GM19351 (cell line): ENCODE data around the gene LRRC8B.

Experiments
- ATAC-seq: cut with Tn5 transposase; IDR thresholded peaks from one replicate; pipeline ENCODE4 v1.9.1; 2021; ENCODE audit warnings: mild to moderate bottlenecking, moderate library complexity; ENCODE audit not compliant: unreplicated experiment

The LRRC8B gene

DNA sequence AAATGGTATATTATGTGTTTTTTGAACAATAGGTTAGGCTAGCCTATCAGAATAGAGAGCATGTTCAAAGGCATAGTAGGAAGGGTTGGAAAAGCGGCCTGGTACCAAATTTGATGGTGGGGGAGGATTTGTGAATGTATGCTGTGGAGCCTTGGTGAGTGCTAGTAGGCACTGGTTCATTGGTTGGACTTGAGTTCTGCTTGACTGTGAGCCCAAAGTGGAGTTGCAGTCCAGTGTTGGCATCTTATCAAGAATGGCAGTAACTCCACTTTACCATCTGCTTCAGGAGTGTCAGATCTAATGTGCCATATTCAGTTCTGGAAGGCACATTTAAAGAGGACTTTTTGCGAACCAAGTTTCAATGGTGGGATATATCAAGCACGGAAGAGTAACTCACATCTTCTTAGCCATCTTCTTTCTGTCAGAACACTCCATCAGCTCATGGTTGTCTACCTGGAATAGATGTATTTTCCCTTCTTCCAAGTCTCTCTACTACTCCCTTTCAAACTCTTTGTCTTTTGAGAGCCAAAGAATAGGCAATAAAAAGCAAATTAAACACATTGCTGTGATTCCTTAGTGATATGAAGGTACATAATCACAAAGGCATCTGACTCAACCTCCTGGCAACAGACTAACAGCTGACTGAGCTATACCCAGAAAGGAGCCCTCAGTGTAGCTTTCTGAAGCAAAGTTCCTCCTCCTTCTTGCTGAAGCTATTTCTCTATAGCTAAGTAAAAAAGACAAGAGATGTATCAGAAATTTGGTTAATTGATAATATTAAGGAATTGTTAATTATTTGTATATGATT is 21.7 kb downstream of the LRRC8B start:
- no peak for ATAC-seq

DNA sequence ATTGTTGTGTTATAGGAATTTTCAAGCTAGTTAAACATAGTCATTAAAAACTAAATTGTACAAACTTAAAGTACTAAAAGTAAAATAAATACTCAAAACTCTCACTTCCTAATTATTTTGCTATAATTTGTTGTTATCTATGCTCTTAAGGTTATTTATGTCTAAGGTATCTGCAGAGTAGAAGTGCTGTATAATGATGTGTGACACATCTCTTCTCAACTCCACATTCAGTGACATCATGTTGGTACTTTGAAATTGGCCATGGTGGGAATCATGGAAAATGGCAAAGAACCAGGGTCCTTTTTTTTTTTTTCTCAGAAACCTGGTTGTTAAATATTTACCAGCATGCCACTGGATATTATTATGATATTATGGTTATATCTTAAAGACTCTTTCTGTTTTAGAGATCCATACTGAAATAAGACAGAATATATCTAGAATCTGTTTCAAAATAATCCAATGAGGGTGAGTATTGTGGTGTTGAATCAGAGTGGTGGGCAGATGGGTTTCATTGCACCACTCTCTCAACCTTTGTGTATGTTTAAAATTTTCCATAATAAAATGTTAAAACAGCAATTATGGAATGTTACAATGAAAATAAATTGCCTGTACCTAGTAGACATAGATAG is 22.4 kb downstream of the LRRC8B start:
- ATAC-seq: no peak

- no peak for ATAC-seq
Measured at GRCh38 chr1:89547563-89548116, 23.0 kb downstream of the LRRC8B start.

GRCh38 chr1:89548122-89548857 is 23.7 kb downstream of the LRRC8B start:
- ATAC-seq: no peak

DNA sequence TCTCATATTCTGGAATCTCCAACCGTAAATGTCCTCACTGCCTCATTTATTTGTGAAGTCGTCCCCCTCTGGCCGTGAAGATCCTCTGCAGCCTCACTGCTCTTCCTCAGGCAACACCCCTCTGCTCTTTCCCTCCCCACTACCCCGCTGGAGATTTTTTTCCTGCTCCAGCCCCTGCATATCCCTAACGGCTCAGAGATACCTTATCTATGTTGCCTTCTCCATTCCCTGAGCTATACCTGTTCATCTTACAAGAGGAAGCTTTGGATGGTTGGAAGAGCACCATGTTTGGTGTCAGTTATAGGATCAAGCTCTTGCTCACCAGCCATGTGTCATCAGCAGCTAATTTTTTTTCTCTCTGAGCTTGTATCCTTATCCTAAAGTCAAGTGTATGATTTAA is 26.4 kb downstream of the LRRC8B start:
- ATAC-seq: no peak

GRCh38 chr1:89552471-89553081 is 27.9 kb downstream of the LRRC8B start:
- ATAC-seq: peak; percentile 87

DNA sequence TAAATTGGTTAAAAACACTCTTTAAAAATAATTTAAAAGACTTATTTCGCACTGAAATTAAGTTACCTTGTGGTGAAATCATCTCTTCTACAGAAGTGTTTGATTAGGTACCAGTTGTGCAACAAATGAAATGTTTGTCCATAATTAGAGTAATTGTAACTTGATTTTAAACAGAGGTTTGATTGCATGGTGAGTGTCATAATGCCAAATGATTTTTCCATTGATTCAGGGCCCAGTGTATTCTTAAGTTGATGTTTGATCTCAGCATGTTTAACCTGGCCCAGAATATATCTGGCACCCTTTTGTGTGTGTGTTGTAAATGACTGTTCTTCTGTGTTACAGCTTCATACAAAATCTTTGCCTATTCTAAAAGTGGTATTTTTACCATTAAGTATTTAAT is 28.5 kb downstream of the LRRC8B start:
- no peak for ATAC-seq

GRCh38 chr1:89555550-89555949 is 30.9 kb downstream of the LRRC8B start:
- ATAC-seq: no peak

- ATAC-seq: no peak
Measured at GRCh38 chr1:89556726-89557444, 32.3 kb downstream of the LRRC8B start.

DNA sequence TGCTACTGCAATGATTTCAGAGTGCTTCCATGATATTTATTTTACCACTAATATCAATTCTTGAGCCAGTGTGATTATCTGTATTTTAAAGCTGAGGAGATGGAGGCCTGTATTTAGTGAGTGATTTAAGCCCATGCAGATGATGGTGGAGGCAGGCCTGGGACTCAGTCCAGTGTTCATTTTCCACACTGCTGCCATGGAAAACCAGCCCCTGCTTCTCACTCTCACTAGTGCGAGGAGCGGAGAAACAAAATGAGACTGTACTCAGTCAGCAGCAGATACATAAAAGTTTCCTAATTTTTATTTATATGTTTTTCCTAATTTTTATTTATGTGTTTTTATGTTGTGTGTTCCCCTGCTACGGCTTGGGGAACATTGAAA is 32.8 kb downstream of the LRRC8B start:
- no peak for ATAC-seq

DNA sequence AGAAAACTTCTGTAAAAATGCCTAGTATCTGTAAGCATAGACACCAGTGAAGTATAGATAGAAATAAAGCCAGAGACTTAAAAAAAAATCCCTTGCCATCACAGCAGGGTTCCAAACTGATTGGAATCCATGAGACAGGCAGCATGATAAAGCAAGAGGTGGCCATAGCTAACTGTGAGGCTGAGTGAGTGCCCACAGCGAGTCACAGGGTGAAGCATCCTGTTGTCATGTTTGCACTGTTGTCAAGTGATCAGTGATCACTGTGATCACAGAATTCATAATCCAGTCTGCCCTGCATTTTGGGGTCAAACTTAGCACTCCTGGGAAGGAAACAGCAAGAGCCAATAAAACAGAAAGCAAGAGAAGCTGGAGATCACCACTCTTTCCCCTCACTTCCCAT is 33.3 kb downstream of the LRRC8B start:
- no peak for ATAC-seq

DNA sequence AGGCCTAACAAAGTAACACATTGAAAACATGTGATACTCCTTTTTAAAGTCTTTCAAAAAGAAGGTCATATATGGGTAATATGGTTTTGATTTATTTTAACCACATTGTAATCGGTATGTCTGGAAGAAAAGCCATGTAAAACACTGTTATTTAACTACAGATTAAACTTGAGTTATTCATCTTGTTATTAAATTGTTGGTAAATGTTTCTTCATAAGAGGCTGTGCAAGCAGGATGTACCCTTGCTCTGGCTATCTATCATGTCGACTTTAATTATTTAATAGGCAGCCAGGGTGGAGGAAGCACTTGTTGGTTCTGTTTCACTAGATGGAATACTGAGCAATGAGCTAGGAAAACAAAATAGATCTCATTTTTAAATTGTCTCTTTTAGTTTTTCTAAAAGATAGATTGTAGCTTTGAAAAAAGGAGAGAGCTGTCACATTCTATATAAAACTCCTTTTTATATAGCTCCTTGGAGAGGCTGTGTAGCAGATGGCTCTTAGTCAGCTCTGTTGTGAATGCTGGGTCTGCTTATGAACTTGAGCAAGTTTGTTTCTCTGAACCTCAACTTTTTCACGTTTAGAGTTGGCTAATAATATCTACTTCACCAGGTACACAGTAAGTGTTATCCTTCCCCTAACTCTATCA is 39.5 kb downstream of the LRRC8B start:
- no peak for ATAC-seq

GRCh38 chr1:89565521-89565920 is 40.9 kb downstream of the LRRC8B start:
- no peak for ATAC-seq

DNA sequence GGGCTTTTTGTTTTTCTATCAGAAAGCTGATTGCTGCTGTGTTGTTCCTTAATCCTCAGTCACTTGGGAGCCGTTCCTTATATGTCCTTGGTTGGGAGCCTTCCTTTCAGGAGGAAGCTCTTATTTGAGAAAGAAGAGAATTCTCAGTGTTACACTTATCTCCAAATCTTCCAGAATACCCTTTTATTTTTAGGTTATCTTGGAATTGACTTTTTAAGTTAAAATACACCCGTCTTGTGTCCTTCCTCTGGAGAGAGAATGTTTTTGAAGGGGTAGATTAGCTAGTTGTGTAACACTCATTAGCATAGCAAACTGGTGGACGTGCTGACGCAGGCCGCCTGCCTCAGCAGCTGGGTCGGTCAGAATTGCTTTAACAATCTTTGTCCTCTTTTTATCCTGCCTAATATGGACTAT is 42.1 kb downstream of the LRRC8B start:
- no peak for ATAC-seq

GRCh38 chr1:89567797-89568196 is 43.2 kb downstream of the LRRC8B start:
- no peak for ATAC-seq

GRCh38 chr1:89573410-89573809 is 48.8 kb downstream of the LRRC8B start:
- no peak for ATAC-seq

DNA sequence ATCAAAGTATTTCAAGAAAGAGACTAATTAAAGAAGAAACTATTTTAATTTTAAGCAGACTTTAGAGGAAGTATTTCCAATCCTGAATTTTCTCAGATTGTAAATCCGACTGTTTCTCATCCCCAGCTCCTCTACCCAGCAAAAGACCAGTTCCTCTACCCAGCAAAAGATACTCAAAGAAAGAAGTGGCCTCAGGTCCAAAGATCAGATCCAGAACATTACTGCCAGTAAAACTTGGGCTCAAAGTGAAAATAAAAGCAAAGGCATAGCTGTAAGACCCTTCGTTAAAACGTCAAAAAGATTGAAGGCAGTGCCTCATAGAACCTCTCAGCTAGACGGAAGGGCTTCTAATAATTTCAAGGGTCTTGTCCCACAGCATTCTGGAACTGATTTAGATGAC is 50.0 kb downstream of the LRRC8B start:
- no peak for ATAC-seq

DNA sequence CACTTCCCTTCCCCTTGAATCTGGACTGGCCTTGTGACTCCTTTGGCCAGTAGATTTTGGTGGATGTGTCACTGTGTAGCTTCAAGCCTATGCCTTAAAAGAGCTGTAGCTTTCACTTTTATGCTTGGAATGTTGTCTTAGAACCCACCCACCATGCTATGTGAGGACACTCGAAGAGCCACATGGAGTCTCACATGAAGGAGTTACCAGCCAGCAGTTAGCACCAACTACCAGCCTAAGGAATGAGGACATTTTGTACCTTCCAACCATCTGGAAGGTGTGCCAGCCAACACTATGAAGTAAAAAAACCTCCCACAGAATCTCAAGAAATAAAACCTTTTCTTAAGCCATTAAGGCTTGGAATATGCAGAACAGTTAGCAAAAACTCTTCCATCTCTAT is 50.6 kb downstream of the LRRC8B start:
- no peak for ATAC-seq

DNA sequence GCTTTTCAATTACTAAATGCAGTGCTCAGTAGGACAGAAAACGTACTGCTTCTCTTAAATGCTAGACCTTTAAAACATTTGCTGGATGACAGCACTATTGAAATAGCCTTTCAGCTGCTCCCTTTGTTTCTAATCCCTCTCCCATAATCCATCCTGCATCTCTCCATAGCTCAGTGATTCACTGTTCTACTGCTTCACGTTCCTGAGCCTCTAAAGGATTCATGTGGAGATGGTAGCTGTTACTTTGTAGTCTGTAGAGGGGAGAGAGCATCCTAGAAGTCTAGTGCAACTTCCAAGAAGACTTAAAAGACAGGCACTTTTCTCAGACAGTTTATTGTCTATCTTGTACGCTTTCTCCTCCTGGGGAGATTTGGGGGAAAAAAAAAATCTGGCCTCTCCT is 51.4 kb downstream of the LRRC8B start:
- ATAC-seq: no peak

GRCh38 chr1:89578151-89578550 is 53.5 kb downstream of the LRRC8B start:
- ATAC-seq: no peak
